ENCODE results near the gene RNF220.

The RNF220 gene

DNA sequence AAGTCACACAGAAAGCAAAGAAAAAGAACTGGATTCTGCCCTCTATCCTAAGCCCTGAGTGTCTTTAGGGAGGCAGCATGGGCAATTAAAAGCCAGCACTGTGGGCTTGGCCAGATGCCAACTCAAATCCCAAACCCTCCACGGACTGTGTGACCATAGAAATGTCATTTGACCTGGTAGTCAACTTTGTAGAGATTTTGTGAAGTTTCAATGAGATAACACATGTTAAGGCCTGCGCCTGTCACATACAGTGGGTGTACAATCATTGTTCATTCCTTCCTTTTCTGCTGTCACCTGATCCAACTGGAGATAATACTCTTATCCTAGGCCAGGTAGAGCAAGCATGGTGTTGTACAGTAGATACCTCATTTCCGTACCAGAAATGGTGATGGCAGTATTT, 215.0 kb downstream of the RNF220 start:
- DNase-seq (ENCODE audit: low read depth), result no peak
- TF ChIP-seq, protein P1, sequence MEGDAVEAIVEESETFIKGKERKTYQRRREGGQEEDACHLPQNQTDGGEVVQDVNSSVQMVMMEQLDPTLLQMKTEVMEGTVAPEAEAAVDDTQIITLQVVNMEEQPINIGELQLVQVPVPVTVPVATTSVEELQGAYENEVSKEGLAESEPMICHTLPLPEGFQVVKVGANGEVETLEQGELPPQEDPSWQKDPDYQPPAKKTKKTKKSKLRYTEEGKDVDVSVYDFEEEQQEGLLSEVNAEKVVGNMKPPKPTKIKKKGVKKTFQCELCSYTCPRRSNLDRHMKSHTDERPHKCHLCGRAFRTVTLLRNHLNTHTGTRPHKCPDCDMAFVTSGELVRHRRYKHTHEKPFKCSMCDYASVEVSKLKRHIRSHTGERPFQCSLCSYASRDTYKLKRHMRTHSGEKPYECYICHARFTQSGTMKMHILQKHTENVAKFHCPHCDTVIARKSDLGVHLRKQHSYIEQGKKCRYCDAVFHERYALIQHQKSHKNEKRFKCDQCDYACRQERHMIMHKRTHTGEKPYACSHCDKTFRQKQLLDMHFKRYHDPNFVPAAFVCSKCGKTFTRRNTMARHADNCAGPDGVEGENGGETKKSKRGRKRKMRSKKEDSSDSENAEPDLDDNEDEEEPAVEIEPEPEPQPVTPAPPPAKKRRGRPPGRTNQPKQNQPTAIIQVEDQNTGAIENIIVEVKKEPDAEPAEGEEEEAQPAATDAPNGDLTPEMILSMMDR (conservative IDR thresholded peaks at IDR 0.05; ENCODE audit: low read depth, low read length), result no peak
- H3K4me3 ChIP-seq (ENCODE audit: low read length), result no peak overlapping the region

DNA sequence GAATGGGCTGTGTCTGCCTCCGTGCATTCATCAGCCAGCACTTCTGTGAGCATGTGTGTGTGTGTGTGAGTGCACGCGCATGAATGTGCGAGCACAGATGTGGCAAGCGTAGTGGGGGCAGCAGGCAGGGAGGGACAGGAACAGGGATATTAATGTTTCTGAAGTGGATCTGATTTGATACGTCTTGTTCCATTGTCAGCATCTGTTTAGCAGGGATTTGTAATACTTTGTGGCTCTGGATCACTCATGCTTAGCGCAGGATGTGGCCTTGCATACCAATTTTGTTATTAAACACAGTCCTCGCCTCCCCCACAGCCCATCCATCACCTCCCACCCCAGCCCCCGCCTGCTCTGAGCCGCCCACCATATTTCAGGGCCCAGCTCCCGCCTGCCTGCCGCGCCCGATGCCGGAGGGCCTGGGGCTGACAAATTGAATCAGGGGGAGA, 216.8 kb downstream of the RNF220 start:
- TF ChIP-seq, protein P1 (conservative IDR thresholded peaks at IDR 0.05; ENCODE audit: low read depth, low read length), result no peak
- no peak for DNase-seq (ENCODE audit: low read depth)
- no peak overlapping the region for H3K4me3 ChIP-seq (ENCODE audit: low read length)

DNA sequence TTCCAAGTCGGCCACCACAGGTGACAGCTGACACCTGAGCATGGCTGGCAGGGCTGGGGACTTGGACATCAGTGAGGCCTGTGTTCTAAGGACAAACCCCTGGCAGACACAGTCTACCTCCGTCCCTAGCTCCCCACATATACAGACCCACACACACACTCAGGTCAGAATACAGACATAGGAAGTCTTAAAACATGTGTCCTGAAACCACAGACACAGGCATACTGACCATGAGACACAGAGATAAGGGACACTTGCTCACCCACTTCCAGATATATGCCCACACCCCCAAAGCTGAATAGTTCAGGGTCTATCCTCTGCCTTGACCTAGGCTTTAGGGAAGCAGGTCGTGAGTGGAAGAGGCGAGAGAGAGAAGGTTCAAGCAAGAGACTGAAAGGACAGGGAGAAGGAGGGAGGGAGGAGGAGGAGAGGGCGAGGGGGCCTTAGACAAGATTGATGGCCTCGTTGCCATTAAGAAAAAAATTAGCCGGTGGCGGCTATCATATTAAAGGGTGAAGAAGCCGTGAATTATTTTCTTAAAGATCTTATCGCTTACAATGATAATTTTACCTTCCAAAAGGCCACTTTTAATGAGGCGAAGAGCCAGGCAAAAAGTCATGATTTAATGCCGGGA, 219.3 kb downstream of the RNF220 start:
- no peak for DNase-seq (ENCODE audit: low read depth)
- no peak overlapping the region for H3K4me3 ChIP-seq (ENCODE audit: low read length)
- TF ChIP-seq, protein P1 (conservative IDR thresholded peaks at IDR 0.05; ENCODE audit: low read depth, low read length), result no peak

DNA sequence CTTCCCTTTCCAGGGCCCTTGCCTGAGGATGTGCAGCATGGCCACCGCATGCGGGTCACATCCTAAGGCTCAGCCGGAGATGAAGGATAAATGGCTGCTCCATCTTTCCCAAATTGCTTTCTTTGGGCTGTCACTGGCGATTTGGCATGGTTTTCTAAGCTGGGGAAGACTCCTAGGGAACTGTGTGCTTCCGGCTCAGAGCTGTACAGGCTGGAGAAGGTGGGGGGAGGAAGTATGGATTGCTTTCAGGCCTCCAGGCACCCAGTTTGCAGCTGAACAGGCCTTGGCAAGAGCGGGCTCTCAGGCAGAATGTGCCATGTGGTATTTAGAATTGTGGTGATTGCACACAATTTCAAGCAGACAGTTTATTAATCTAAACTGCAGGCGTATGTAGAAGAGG, 220.3 kb downstream of the RNF220 start:
- no peak for DNase-seq (ENCODE audit: low read depth)
- no peak overlapping the region for H3K4me3 ChIP-seq (ENCODE audit: low read length)
- TF ChIP-seq, protein P1 (conservative IDR thresholded peaks at IDR 0.05; ENCODE audit: low read depth, low read length), result no peak

DNA sequence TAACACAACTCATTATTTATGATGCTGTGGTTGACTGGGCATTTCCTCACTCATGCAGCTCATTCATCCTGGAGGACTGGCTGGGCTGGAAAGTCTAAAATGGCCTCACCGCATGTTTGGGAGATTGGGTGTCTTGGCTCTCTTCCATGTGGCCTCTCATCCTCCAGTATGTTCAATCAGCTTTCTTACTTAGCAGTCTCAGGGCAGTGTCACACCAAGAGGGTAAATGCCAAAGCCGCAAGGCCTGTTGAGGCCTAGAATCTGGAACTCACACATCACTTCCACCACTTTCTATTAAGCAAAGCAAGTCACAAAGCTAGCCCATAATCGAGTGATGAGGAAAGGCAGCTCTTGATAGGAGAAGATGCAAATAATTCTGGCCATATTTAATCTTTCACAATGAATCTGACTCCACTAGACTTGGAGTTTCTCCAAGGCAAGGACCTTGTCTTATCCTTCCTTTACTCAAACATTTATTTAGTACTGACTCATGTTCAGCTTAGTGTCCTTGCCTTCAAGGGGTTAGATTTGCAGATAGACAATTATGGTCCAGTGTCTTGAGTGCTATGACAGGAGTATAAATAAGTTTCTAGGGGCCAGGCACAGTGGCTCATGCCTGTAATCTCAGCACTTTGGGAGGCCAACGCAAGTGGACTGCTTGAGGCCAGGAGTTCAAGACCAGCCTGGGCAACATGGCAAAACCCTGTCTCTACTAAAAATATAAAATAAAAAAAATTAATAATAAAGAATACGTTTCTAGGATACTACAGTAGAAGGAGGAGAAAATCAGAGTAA, 224.1 kb downstream of the RNF220 start:
- TF ChIP-seq, protein P1 (conservative IDR thresholded peaks at IDR 0.05; ENCODE audit: low read depth, low read length), result no peak
- peak; percentile 14 for DNase-seq (ENCODE audit: low read depth)
- no peak overlapping the region for H3K4me3 ChIP-seq (ENCODE audit: low read length)

DNA sequence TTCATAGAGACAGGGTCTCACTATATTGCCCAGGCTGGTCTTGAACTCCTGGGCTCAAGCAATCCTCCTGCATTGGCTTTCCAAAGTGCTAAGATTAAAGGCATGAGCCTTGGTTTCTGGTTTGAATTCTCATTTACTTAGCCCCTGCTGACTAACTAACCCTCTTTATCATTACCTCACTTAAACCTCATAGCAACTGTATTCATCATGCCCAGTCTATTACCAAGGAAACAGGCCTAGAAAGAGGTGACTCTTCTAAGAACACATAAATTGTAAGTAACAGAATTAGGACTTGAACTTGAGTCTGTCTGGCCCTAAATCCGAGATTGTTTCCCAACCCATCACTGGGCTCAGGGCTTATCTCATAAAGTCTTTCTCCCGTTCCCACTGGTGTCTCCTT, 225.1 kb downstream of the RNF220 start:
- DNase-seq (ENCODE audit: low read depth), result no peak
- no peak overlapping the region for H3K4me3 ChIP-seq (ENCODE audit: low read length)
- TF ChIP-seq, protein P1 (conservative IDR thresholded peaks at IDR 0.05; ENCODE audit: low read depth, low read length), result no peak

DNA sequence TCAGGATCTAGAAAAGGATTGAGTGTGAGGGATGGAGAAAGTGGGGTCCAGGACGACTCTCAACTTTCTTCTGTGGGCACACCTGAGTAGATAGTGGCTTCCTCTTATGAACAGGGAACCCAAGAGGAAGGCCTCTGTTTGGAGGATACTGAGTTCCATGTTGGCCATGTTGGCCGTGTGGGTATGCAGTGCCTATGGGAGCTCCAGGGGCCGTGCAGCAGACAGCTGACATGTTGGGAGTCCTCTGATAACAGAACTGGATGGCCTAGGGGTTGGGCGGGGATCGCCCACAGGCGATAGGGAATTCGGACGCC, 226.2 kb downstream of the RNF220 start:
- DNase-seq (ENCODE audit: low read depth), result no peak

More for the DNA sequence above, 226.2 kb downstream of the RNF220 start:
- TF ChIP-seq, protein P1 (conservative IDR thresholded peaks at IDR 0.05; ENCODE audit: low read depth, low read length), result no peak
- peak overlapping the region; percentile 68 for H3K4me3 ChIP-seq (ENCODE audit: low read length)

Data from retinal pigment epithelial cell (primary cell).